ENCODE data around the gene CREB3L2.

DNA sequence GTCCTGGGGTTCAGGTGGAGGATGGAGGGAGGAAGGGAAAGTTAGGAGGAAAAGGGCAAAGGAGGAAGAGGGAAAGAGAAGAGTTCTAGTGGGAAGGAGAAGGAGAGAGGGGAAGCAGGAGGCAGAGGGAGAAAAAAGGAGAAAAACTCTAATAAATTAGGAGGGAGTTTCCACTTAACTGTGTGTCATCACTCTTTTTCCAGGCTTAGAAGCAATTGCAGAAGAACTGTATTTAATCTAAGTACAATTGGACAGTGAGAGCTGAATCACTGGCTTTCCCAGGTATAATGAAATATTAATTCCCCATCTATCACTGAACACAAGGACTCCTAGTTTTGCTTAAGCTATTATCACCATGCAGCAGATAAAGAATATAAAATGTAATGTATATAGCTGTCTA, 76.8 kb downstream of the CREB3L2 start:
- TF ChIP-seq, protein P1, sequence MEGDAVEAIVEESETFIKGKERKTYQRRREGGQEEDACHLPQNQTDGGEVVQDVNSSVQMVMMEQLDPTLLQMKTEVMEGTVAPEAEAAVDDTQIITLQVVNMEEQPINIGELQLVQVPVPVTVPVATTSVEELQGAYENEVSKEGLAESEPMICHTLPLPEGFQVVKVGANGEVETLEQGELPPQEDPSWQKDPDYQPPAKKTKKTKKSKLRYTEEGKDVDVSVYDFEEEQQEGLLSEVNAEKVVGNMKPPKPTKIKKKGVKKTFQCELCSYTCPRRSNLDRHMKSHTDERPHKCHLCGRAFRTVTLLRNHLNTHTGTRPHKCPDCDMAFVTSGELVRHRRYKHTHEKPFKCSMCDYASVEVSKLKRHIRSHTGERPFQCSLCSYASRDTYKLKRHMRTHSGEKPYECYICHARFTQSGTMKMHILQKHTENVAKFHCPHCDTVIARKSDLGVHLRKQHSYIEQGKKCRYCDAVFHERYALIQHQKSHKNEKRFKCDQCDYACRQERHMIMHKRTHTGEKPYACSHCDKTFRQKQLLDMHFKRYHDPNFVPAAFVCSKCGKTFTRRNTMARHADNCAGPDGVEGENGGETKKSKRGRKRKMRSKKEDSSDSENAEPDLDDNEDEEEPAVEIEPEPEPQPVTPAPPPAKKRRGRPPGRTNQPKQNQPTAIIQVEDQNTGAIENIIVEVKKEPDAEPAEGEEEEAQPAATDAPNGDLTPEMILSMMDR (IDR thresholded peaks at IDR 0.05; ENCODE audit: poor library complexity): no peak
- TF ChIP-seq EZH2 (IDR thresholded peaks at IDR 0.05; ENCODE audit: borderline replicate concordance): no peak

Data from hepatocyte (in vitro differentiated cells).